Astrocyte (in vitro differentiated cells and primary cell): ENCODE measurements around the gene SESN3. TPM values are rescaled to one million over a fixed set of nuclear protein-coding genes. Genes with fewer than 3 reads are reported as not detected.

Experiments
- DNase-seq: peaks from one replicate; pipeline ENCODE4 v3.0.0-alpha.2; 2010; ENCODE audit warnings: low read depth
- FAIRE-seq: peaks from 2 replicates; lab custom pipeline; 2011; peaks lifted over from hg19 to GRCh38; lab: Jason Lieb, UNC
- H2AFZ ChIP-seq: 2 replicates; pipeline ENCODE4 v1.6.0; 2012; ENCODE audit warnings: low read depth, low read length, inconsistent platforms
- H3K27ac ChIP-seq: 2 replicates; pipeline ENCODE4 v1.5.1; 2011; ENCODE audit warnings: low read depth, low read length, inconsistent platforms
- H3K27me3 ChIP-seq: 2 replicates; pipeline ENCODE4 v1.6.0; 2011; ENCODE audit warnings: low read length, inconsistent platforms; ENCODE audit not compliant: insufficient read depth
- H3K36me3 ChIP-seq: 2 replicates; pipeline ENCODE4 v1.5.1; 2011; ENCODE audit warnings: low read length, inconsistent platforms; ENCODE audit not compliant: insufficient read depth
- H3K4me1 ChIP-seq: 2 replicates; pipeline ENCODE4 v1.5.1; 2011; ENCODE audit warnings: low read length, inconsistent platforms; ENCODE audit not compliant: insufficient read depth
- H3K4me2 ChIP-seq: 2 replicates; pipeline ENCODE4 v1.6.0; 2012; ENCODE audit warnings: low read length, inconsistent platforms
- H3K4me3 ChIP-seq: 2 replicates; pipeline ENCODE4 v1.5.1; 2011; ENCODE audit warnings: low read depth, mild to moderate bottlenecking, low read length, inconsistent platforms; ENCODE audit not compliant: insufficient read depth
- H3K79me2 ChIP-seq: 2 replicates; pipeline ENCODE4 v1.6.0; 2012; ENCODE audit warnings: mild to moderate bottlenecking, low read length, inconsistent platforms; ENCODE audit not compliant: insufficient read depth
- H3K9ac ChIP-seq: 2 replicates; pipeline ENCODE4 v1.6.0; 2012; ENCODE audit warnings: mild to moderate bottlenecking, low read length, inconsistent platforms
- H3K9me3 ChIP-seq: 2 replicates; pipeline ENCODE4 v1.5.1; 2012; ENCODE audit warnings: low read depth, mild to moderate bottlenecking, low read length, inconsistent platforms; ENCODE audit not compliant: insufficient read depth
- H4K20me1 ChIP-seq: 2 replicates; pipeline ENCODE4 v1.6.0; 2012; ENCODE audit warnings: low read length, inconsistent platforms; ENCODE audit not compliant: insufficient read depth
- H3K27ac Mint-ChIP-seq: one replicate; pipeline ENCODE4 v1.8.0; 2021; ENCODE audit warnings: mild to moderate bottlenecking, mixed read lengths; ENCODE audit not compliant: unreplicated experiment
- H3K27me3 Mint-ChIP-seq: one replicate; pipeline ENCODE4 v1.8.0; 2021; ENCODE audit warnings: low read depth, mixed read lengths; ENCODE audit not compliant: unreplicated experiment
- H3K36me3 Mint-ChIP-seq: one replicate; pipeline ENCODE4 v1.8.0; 2021; ENCODE audit warnings: low read depth, mixed read lengths; ENCODE audit not compliant: unreplicated experiment
- H3K4me1 Mint-ChIP-seq: one replicate; pipeline ENCODE4 v1.8.0; 2021; ENCODE audit warnings: low read depth, mixed read lengths; ENCODE audit not compliant: unreplicated experiment
- H3K4me3 Mint-ChIP-seq: one replicate; pipeline ENCODE4 v1.8.0; 2021; ENCODE audit warnings: mild to moderate bottlenecking, moderate library complexity, mixed read lengths; ENCODE audit not compliant: unreplicated experiment
- H3K9me3 Mint-ChIP-seq: one replicate; pipeline ENCODE4 v1.8.0; 2021; ENCODE audit warnings: mild to moderate bottlenecking, mixed read lengths; ENCODE audit not compliant: unreplicated experiment
- EZH2 ChIP-seq: IDR thresholded peaks from 2 replicates; pipeline ENCODE4 v1.6.1; 2012; ENCODE audit warnings: mild to moderate bottlenecking, low read length, inconsistent platforms; ENCODE audit not compliant: insufficient read depth
- total RNA-seq: library from RNA; stranded (reverse); gene quantifications from 2 replicates; pipeline ENCODE4 v1.2.1, GENCODE V29; 2021
- TF ChIP-seq, protein P1 (sequence below): IDR thresholded peaks from 2 replicates; pipeline ENCODE4 v1.5.1; 2011; ENCODE audit warnings: low read depth, mild to moderate bottlenecking, inconsistent platforms, low read length, moderate library complexity; ENCODE audit not compliant: insufficient read depth

The SESN3 gene
- total RNA-seq, 1 donor from 2014 or later, result 98.1 TPM

DNA sequence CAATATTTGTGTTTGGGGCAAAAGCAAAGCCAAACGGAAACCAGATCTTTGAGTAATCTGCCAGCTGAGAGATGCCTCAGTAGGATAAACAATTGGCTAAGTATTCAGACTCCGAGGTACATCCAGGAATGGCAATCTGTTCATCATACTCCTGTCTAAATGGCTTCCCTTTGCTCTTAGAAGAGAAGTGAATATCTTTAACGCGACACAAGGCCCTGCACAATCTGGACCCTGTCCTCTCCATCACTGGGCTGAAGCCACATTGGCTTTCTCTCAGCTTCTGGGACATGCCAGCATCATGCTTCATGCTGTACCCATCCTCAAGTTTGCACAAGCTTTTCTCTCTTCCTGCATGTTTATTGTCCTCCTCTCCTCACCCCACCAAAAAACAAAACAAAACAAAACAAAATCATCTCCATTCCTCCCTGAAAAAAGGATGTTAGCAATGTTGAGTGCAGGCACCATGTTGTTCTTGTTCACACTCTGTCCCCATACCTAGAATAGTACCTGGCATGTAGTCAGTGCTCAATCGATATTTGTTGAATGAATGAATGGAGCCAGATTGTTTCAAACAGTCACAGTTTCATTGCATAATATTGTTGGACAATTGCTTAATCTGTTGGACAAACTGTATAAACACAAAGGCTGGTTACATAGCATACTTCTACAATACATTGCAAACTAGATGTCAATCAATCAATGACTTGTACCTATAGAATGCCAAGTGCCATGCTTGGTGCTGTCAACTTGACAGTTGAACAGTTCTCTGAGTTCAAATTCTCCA is 38.2 kb upstream of the SESN3 start:
- Mint-ChIP-seq H3K4me3 (no peak overlapping the region), H3K4me1 (peaks cover 10% of the 10 kb centered on the region), H3K27me3 (no peaks in the 10 kb centered on the region), H3K36me3 (no peaks in the 10 kb centered on the region), H3K27ac (no peak overlapping the region), H3K9me3 (peaks cover 6% of the 10 kb centered on the region)
- no peak for FAIRE-seq
- Histone ChIP-seq H3K9me3 (no peaks in the 10 kb centered on the region), H3K79me2 (no peaks in the 10 kb centered on the region), H3K36me3 (no peaks in the 10 kb centered on the region), H3K4me1 (no peaks in the 10 kb centered on the region), H3K9ac (no peak overlapping the region), H3K27ac (no peak overlapping the region), H2AFZ (no peak overlapping the region), H3K27me3 (no peaks in the 10 kb centered on the region), H4K20me1 (no peaks in the 10 kb centered on the region), H3K4me3 (no peak overlapping the region), H3K4me2 (no peak overlapping the region)
- no peak for DNase-seq
- no peak for TF ChIP-seq EZH2
- TF ChIP-seq, protein P1, sequence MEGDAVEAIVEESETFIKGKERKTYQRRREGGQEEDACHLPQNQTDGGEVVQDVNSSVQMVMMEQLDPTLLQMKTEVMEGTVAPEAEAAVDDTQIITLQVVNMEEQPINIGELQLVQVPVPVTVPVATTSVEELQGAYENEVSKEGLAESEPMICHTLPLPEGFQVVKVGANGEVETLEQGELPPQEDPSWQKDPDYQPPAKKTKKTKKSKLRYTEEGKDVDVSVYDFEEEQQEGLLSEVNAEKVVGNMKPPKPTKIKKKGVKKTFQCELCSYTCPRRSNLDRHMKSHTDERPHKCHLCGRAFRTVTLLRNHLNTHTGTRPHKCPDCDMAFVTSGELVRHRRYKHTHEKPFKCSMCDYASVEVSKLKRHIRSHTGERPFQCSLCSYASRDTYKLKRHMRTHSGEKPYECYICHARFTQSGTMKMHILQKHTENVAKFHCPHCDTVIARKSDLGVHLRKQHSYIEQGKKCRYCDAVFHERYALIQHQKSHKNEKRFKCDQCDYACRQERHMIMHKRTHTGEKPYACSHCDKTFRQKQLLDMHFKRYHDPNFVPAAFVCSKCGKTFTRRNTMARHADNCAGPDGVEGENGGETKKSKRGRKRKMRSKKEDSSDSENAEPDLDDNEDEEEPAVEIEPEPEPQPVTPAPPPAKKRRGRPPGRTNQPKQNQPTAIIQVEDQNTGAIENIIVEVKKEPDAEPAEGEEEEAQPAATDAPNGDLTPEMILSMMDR, result no peak

DNA sequence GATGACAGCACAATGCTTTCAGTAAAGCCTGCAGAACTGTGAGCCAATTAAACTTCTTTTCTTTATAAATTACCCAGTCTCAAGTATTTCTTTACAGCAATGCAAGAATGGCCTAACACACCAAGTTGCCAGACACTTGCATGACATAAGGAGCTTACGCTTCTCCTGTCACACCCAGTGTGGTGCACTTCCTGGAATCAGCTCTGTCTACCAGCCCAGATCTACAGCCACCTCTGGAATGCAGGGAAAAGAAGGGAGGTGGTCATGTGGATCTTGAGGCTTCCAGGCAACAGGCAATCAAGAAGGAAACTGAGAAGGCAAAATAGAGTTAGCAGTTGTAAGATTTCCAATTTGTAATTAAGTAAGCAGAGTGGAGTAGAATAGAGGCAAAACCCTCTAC is 37.4 kb upstream of the SESN3 start:
- H3K9me3 ChIP-seq, result no peaks in the 10 kb centered on the region
- no peak overlapping the region for H3K4me3 ChIP-seq
- H3K4me2 ChIP-seq, result no peak overlapping the region
- DNase-seq (no peak), FAIRE-seq (no peak)
- no peaks in the 10 kb centered on the region for H3K4me1 ChIP-seq
- no peaks in the 10 kb centered on the region for H3K79me2 ChIP-seq
- no peak overlapping the region for H3K27ac ChIP-seq
- no peaks in the 10 kb centered on the region for H3K36me3 ChIP-seq
- Mint-ChIP-seq H3K4me1 (peaks cover 10% of the 10 kb centered on the region), H3K36me3 (no peaks in the 10 kb centered on the region), H3K27ac (peak overlapping the region; percentile 20), H3K9me3 (peaks cover 4% of the 10 kb centered on the region), H3K4me3 (no peak overlapping the region), H3K27me3 (no peaks in the 10 kb centered on the region)
- no peaks in the 10 kb centered on the region for H3K27me3 ChIP-seq
- no peak overlapping the region for H3K9ac ChIP-seq
- H2AFZ ChIP-seq, result no peak overlapping the region
- no peaks in the 10 kb centered on the region for H4K20me1 ChIP-seq
- no peak for TF ChIP-seq EZH2
- TF ChIP-seq, protein P1, result no peak

DNA sequence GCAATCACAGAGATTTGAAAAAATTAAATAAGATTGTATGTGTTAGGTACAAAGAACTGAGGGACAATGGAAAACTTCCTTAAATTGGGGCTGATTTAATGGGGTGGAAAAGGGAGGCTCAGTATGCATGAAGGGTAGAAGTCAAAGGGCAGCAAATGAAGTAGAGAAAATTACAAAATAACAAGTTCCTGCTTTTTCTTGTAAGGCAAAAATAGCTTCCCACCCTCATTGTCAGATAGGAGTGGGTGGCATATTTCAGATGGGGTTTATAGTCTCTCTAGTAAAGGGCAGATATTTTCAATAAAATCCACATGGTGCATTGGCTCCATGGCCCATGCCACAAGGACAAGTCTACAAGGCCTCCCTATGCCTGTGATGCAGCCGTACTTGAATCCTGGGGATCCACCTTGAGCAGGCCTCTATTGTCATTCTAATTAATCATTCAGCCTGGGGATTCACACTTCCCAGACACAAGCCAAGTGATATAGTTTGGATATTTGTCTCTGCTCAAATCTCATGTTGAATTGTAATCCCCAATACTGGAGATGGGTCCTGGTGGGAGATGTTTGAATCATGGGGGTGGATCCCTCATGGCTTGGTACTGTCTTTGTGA is 36.7 kb upstream of the SESN3 start:
- Histone ChIP-seq H3K27me3 (no peaks in the 10 kb centered on the region), H3K79me2 (no peaks in the 10 kb centered on the region), H3K4me3 (no peak overlapping the region), H3K36me3 (no peaks in the 10 kb centered on the region), H3K27ac (no peak overlapping the region), H4K20me1 (no peaks in the 10 kb centered on the region), H3K9me3 (no peaks in the 10 kb centered on the region), H3K9ac (no peak overlapping the region), H2AFZ (no peak overlapping the region), H3K4me2 (no peak overlapping the region), H3K4me1 (no peaks in the 10 kb centered on the region)
- Mint-ChIP-seq H3K4me3 (no peak overlapping the region), H3K27me3 (no peaks in the 10 kb centered on the region), H3K36me3 (no peaks in the 10 kb centered on the region), H3K4me1 (peaks cover 10% of the 10 kb centered on the region), H3K9me3 (peaks cover 4% of the 10 kb centered on the region), H3K27ac (no peak overlapping the region)
- no peak for TF ChIP-seq EZH2
- TF ChIP-seq, protein P1, result no peak
- no peak for FAIRE-seq
- no peak for DNase-seq
